ENCODE measurements around the gene DACH1.

- TF ChIP-seq CTCF (IDR thresholded peaks at IDR 0.05; ENCODE audit: poor library complexity) (no peak), EZH2phosphoT487 (IDR thresholded peaks at IDR 0.05; ENCODE audit: low read depth, severe bottlenecking, unreplicated experiment) (no peak), EZH2 (IDR thresholded peaks at IDR 0.05; ENCODE audit: borderline replicate concordance) (no peak)
Observed at GRCh38 chr13:71768881-71769280, 98.1 kb downstream of the DACH1 start.

Measured in hepatocyte (in vitro differentiated cells).